MM.1S (cell line): Measurements from ENCODE around the gene ATP2C1.

Experiments used
- EZH2 ChIP-seq: fragments of 300-600 bp; sonication (generic); optimal IDR thresholded peaks from 2 replicates; pipeline ENCODE3; 2017; ENCODE audit warnings: low read depth, mild to moderate bottlenecking, antibody characterized with exemption, low read length, mixed read lengths
- EZH2phosphoT487 ChIP-seq: fragments of 300-600 bp; sonication (generic); IDR thresholded peaks from 2 replicates; pipeline ENCODE4 v1.6.1; 2018; ENCODE audit warnings: antibody characterized with exemption, low read length
- TF ChIP-seq, protein P1 (sequence below): fragments of 300-600 bp; sonication (generic); IDR thresholded peaks from 2 replicates; pipeline ENCODE4 v1.5.1; 2016; ENCODE audit warnings: antibody characterized with exemption, low read length, mixed read lengths

DNA sequence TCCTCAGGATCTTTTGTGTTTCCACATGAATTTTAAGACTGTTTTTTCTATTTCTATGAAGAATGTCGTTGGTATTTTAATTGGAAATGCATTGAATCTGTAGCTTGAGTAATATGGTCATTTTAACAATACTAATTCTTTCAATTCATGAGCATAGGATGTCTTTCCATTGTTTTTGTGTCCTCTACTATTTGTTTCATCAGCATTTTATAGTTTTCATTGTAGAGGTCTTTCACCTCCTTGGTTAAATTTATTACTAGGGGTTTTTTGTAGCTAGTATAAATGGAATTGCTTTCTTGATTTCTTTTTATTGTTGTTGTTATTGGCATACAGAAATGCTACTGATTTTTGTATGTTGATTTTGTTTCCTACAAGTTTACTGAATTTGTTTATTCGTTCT is 17.3 kb upstream of the ATP2C1 start:
- TF ChIP-seq, protein P1, sequence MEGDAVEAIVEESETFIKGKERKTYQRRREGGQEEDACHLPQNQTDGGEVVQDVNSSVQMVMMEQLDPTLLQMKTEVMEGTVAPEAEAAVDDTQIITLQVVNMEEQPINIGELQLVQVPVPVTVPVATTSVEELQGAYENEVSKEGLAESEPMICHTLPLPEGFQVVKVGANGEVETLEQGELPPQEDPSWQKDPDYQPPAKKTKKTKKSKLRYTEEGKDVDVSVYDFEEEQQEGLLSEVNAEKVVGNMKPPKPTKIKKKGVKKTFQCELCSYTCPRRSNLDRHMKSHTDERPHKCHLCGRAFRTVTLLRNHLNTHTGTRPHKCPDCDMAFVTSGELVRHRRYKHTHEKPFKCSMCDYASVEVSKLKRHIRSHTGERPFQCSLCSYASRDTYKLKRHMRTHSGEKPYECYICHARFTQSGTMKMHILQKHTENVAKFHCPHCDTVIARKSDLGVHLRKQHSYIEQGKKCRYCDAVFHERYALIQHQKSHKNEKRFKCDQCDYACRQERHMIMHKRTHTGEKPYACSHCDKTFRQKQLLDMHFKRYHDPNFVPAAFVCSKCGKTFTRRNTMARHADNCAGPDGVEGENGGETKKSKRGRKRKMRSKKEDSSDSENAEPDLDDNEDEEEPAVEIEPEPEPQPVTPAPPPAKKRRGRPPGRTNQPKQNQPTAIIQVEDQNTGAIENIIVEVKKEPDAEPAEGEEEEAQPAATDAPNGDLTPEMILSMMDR: no peak
- TF ChIP-seq EZH2phosphoT487 (no peak), EZH2 (no peak)
